GM18909 (cell line): Measurements from ENCODE around the gene DNAJB14.
"Not testable (repeated sequence)": the region's sequence is repeated elsewhere in the genome, so short reads cannot be mapped to it uniquely, and the experiment has no call there.

Experiments
- ATAC-seq: cut with Tn5 transposase; IDR thresholded peaks from one replicate; pipeline ENCODE4 v1.9.1; 2021; ENCODE audit warnings: mild to moderate bottlenecking; ENCODE audit not compliant: unreplicated experiment, poor library complexity

DNAJB14 gene

DNA sequence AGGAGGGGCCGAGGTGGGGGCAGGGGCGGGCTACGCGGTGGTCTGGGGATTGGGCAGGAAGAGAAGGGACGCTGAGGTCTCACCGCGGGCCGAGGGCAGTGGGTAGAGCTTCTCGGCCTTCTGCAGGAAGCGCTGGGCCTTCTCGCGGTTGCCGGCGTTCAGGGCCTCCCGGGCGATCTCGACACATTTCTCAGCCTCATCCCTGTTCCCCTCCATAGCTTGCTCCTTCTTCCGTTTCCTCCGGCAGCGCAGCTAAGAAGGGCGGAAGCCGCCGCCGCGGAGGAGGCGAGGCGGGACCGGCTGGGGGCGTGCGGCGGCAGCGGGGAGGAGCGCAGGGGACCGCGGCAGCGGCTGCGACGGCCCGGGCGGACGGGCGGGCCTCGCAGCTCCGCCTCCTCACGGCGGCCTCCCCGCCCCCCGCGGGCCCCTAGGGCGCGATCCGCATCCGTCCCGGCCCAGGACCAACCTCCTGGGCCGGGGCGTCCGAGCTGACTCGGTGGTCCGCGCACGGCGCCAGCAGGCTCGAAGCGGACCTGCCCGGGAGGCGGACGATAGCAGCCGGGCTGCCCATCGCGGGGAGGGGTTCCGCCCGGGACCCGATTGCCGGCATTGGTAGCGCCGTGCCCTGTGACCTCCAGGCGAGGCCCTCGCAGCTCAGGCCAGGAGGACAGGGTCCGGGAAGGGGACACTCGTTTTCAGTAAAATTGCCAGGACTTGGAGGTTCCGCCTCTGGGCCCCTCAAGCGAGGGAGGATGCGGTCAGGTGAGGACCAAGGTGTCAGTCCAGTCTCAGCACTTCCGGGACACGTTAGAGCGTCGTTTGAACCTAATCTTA, at the start of gene DNAJB14:
Gene DNAJB14 (minus strand): TSS at position 263 of the 834 bp plus-strand sequence. CDS start 47 bp downstream, at position 216.
- peak; percentile 42 for ATAC-seq

DNA sequence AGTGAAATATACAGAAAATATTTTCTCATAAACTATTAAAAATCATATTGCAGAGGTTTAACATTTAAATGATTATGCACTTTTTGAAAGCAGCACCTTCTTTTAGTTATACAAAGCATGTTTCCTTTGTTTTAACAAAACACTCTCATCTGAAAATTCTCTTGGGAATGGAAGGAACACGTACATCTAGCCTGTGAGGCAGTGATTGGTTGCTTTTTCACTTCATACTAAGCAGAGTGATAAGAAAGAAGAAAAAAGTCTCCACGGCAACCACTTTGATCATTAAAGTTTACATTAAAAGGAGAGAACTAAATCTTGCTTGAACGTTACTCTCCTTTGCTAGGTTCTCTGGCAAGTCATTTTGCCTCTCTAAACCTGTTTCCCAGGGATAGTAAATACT, 45.3 kb upstream of the DNAJB14 start:
- ATAC-seq: no peak

DNA sequence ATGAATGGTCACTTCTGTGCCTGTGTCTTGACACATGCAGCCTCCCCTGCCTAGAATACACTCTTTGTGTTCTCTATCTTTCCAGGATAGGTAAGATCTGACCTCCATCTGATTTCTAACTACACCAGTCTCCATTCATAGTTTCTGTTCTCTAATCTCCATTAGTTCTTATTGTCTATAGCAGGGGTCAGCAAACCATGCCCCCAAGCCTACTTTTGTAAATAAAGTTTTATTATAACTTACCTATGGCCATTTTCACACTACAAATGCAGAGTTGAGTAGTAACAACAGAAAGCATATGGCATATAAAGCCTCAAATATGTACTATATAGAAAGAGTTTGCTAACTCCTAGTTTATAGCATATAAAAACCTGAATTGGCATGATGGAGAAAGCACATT, 41.3 kb upstream of the DNAJB14 start:
- ATAC-seq: no peak

DNA sequence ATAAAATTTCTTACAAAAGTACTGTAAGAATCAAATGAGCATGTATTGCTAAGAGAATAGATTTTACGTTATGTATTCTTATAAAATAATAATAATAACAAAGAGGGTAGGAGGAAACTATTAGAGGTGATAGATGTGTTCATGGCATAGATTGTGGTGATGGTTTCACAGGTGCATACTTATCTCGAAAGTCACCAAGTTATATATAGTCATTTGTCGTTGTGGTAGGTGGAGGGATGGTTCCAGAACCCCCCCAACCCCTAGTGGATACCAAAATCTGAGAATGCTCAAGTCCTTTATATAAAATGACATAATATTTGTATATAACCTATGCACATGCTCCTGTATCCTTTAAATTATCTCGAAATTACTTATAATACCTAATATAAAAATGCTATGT, 40.4 kb upstream of the DNAJB14 start:
- peak; percentile 65 for ATAC-seq

DNA sequence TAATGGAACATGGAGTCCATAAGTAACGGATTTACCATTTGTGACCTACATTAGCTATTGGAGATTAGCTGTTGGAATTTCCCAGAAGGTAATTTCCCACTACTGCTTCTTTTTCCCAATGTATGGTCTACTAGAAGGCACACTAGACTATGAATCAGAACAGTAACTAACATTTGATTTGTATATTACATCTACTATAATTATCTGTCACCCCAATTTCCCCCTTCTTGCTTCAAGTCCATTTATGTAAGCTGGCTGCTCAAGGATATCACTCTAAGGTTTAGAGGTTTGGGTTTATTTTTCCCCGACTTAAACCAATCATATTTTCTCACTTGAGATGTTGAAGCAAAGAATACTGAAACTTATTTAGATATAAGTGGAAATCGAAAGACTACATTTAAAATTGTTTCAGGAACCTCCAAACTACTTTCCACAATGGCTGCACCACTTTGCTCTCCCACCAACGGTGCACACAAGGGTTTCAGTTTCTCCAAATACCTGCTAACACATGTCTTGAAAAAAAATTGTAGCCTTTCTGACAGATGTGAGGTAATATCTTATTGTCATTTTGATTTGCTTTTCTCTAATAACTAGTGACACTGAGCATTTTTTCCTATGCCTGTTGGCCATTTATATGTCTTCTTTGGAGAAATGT, 37.0 kb upstream of the DNAJB14 start:
- ATAC-seq: peak; percentile 43

DNA sequence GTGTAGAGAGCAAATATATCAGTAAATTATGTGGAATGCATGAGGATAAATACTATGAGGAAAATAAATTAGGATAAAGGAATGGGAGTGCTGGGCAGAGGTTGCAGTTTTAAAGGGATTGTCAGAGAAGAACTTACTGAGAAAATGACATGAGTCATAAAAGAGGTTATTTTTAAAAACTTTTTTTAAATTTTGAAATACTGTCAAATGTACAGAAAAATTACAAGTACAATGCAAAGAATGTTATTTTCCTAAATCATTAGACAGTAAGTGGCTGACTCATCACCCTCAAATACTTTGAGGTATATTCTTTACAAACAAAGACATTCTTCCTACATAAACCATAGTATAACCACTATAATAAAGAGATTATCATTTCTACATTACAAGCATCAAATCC, 33.5 kb upstream of the DNAJB14 start:
- no peak for ATAC-seq

DNA sequence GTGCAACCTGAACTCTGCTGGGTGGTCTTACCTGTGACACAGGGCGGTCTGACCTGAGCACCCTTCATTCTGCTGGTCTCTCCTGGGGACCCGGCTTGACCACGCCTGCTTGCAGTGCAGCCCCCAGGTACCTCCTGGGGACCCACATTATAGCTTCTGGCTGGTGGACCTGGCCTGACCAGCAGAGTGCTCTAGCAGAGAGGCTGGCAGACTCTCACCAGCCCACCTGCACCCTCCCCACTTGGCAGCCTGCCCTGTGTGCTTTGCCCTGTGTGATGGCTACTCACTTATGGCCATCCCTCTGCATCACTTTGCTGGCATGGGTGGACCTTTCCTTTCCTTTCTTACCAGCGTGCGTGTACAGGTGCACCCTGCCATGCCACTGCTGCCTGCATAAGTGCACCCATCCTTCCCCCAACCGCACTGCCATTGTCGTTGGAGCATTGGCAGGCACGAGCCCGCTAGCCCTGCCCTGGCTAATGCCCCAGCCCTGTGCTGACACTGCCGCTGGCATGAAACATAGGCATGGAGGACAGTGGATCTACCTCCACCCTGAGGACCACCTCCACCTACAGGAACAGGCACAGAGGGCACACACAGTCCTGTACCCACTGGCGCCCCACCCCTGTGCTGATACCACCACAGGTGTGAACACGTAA, 25.2 kb upstream of the DNAJB14 start:
- ATAC-seq: no peak

DNA sequence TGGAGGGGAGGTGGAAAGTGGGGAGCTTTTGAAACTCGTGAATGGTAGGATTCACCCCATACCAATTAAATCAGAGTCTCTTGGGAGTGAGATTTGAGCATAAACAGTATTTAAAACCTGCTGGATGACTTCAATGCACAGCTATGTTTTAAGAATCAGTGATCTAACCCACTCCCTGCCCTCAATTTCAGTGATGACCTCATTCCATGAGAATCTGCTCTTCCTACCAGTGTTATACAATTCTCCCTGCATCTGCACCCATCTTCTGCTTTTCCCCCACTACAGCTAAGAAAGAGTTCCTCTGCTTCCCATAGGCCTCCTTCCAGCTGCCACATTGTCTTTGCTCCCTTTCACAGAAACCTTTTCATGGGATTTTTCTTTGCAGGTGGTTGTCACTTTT, 21.9 kb upstream of the DNAJB14 start:
- no peak for ATAC-seq

DNA sequence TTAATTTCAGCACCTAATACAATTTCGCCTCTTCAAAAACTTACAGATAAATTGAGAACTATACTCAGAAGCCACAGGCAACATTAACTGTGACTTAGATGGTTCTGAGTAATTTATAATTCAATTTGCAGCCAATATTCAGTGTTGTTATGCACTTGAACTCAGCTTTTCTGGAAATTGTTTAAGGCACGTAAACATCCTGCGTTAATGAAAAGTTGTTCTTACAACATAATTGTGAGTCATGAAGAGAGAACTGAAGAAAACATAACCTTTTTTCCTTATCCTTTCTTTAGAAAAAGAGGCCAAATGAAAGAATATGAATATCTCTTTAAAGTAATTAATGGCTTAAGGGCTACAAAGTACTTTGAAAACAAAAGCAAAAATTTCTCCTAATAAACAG, 20.3 kb upstream of the DNAJB14 start:
- ATAC-seq: no peak

DNA sequence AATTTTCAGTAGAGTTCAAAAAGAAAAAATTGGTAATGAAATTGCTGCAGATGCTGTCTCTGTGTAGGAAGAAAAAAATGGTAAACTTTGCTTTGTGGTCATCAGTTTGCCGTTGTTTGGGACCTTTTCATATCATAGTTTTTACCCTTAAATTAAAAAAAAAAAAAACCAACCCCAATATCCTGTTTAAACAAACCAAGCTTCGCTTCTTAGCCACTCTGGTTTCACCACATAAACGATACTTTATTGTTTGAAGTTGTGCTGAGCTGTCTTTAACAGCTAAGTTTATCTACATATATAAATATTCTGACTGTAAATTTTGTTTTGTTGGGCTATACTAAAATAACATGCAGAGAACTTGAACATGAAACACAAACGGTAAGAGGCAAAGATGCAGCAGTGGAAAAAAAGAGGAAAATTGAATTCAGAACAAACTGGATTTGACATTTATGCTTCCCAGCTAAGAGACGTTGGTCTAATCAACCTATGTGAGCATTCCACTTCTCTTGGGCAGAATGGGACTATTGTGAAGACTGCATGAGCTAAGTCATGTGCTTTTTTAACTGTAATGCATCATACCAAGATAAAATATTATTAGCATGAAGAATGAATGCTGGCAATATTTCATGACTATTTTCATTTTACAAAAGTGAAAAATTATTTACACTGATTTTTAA, 19.4 kb upstream of the DNAJB14 start:
- no peak for ATAC-seq

DNA sequence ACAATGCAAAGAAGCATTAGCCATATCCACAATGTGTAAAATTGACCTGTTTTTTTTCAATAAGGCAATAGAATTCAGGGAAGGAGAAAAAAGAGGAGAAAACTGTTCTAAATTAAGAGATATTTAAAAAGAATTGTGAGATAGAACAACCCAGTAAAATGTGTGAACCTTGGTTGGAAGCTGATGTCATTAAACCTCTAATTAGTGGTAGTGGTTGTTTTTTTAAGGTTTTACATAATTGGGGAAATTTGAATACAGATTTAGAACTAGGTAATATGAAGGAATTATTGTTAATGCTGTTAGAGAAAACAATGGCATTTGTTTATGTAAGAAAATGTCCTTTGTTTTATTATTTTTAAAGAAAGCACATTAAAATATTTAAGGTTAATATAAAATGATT, 18.8 kb upstream of the DNAJB14 start:
- ATAC-seq: no peak

DNA sequence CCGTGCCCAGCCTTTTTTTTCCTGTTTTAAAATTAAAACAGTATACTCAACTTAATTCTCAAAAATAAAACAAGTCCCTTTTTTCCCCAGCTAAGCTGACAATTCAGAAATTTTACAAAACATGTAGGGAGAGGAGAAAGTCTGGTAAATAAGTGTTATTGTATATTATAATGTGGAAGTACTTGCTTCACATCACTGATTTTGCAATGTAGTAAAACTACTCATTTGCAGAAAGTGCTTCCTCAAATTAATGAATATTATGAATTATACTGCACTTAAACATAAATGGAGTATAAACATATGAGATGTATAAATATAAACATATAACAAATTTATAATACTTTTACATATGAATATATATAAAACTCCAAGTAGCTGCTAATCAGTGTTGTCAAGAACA, 15.3 kb upstream of the DNAJB14 start:
- ATAC-seq: no peak

DNA sequence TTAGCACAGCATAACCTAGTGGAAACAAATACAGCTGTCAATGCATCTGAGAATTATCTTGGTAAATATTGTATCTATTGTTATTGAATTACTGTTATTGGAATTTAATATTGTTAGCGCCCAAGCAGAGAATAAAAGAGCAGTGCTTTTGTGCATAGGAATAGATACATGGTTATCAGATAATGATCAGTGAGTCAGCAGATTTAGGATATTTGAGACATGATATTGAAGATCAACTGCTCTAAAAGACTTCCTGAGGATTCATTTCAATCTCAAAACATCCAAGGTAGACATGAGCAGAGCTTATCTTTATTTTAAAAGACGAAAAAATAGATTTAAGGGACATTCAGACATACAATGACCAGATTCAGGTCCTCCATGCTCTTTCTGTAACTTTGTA, 14.2 kb upstream of the DNAJB14 start:
- ATAC-seq: no peak

DNA sequence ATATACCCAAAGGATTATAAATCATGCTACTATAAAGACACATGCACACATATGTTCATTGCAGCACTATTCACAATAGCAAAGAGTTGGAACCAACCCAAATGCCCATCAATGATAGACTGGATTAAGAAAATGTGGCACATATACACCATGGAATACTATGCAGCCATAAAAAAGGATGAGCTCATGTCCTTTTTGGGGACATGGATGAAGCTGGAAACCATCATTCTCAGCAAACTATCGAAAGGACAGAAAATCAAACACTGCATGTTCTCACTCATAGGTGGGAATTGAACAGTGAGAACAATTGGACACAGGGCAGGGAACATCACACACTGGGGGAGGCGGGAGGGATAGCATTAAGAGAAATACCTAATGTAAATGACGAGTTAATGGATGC, 11.8 kb upstream of the DNAJB14 start:
- not testable (repeated sequence) for ATAC-seq

DNA sequence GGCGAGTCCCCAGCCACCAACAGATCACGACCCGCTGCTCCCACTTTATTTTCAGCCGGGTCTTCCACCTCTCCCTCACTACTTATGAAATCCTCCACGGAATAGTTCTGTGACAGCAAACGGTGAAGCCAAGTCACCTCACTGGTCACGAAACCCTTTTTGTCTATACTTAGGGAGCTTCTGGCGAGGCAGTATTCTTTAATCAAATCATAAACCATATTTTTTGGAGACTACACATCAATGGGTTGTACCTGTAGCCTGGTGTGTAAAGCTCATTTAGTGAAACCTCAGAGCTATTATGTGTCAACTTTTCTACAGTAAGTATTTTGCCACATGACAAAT, 4.5 kb upstream of the DNAJB14 start:
- no peak for ATAC-seq

DNA sequence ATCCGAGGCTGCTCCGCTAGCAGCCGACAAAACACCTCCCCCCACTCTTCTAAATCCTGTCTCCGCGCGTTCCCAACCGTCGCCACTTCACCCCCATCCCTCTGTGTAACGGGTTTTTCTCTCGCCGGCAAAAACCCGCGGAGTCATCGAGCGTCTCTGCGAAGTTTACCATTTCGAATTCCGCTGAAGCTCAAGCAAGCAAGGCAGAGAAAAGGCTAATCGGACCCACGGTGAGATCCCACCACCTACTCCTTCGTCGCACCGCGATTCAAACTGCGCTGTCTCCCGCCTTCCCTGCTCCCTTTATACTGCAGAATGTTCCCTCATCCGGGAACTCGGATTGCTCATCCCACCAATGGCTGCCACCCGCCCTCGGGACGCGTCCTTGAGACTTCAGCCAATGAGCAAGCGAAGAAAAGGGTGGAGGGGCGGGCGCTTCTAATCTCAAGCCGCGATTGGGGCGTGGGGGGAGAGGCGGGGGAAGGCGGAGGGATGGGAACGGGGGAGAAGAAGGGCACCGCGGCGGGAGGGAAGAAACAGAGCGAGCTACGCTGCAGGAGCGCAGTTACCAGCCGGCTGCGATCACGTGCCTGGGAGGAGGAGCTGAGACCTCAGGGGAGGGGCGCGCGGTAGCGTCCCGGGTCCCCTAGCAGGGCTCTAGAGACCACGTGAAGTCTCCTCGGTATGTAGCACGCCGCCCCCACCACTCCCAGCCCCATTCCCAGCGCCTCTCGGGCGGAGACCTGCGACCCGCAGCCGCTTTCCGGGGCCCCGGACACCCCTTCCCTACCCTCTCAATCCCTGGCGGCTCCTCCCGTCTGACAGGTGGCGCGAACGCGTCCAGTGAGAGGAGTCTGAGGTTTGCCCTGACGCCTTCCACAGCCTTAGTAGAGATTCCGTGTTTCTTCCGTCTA, 3.8 kb upstream of the DNAJB14 start, which contains the start of gene H2AZ1:
Gene H2AZ1 (minus strand): TSS at position 277 of the 914 bp plus-strand sequence. CDS start 105 bp downstream, at position 172.
- ATAC-seq: peak; percentile 64

DNA sequence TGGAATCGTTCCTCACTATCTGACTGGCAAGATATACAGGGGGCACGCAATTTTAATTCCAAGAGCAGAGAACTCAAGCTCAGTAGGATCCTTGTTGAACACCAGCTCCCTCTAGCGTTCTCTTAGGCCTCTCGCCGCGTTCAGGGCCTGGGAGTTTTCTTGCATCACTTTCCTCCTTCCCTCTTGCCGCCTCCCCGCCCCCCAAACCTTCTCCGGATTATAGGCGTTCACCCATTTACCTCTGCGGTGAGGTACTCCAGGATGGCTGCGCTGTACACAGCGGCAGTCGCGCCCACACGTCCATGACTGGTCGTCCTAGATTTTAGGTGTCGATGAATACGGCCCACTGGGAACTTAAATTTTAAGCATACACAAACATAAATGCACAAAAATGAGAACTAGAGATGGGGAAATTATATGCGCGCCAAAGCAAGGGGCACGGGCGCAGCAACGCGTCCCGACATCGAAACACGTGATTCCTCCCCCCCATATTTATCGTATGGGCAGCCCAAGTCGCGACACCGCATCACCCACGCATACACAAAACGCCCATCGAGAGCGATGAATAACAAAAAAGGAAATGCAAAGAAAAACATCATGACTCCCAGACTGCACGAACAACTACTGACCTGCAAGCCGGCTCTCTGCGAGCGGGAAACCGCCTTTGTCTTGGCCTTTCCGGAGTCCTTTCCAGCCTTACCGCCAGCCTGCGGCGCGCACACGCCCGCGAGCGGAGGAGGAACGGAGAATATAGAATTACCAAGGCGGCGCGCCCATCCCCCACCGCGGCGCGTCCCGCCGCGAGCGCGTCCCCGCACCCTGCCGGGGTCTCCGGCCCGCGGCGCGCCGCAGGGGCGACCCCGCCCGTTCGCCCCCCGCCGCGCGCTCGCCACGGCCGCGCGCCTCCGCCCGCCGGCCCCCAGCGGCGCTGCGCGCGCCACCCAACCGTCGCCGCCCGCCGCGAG, 2.9 kb upstream of the DNAJB14 start:
- peak; percentile 31 for ATAC-seq

DNA sequence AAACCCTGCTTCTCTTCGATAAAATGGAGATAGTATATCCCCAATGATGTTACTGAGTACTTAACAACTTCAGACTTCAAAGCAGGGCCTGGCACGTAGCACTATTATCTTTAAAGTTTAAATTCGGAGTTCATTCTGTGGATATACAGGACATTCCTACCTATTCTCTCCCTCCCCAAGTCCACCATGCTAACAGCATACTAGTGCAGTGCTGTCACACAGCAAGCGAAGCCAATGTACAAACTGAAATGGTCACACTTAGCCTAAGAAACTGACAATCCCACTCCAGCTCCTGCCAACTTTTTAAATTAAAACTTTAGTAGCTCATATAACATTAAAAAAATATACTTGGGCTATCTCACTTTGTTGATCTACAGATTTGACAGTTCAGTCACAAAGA, 1.2 kb upstream of the DNAJB14 start:
- no peak for ATAC-seq

DNA sequence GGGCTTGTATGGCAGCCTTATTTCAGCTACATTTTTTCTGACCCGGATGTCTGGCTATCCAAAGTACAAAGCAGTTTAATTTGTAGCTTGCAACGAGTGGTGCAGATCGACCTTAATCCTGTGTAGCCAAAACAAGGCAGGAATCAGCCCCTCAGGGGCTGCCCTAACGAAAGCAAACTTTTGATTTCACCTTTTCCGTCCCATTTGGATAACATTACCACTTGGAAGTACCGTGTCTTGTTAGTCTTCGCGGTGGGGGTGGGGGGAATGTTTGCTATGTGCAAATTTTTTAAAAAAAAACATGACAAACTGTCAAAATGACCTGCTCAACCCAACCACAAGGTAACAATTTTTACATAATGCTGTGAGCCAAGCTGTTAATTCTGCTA, 766 bp upstream of the DNAJB14 start:
- ATAC-seq: no peak
